GM12892 (cell line): ENCODE data around the gene HADH.

Experiments
- POLR2A ChIP-seq: IDR thresholded peaks from 2 replicates; pipeline ENCODE4 v1.6.1; 2011; ENCODE audit warnings: low read depth, low read length, control low read depth
- TAF1 ChIP-seq: IDR thresholded peaks from 2 replicates; pipeline ENCODE4 v1.6.1; 2011; ENCODE audit warnings: low read depth, mild to moderate bottlenecking, control low read depth, low read length, borderline replicate concordance

DNA sequence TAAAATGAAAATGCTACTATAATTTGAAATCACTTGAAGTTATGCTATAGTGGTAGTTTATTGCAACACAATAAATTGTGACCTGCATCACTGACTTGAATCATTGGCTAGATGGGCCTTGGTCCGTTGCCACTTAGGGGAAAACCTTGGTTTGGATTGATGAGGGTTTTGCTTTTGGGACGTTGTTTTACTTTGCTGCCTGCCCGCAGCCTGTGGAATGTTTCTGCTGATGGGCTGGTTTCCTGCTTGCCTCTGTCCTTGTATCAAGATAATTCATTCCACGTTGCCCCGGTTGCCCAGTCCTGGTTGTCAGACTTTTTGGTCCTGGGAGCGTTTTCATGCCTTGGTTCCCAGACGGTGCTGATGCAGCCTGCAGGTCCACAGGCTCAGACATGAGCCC is 18.3 kb downstream of the HADH start:
- no peak for TF ChIP-seq POLR2A
- TF ChIP-seq TAF1 = no peak
